WTC11 (cell line): ENCODE data around the gene SP140L.

Source experiments
- CREB1 ChIP-seq: sonication (generic); formaldehyde crosslinking; IDR thresholded peaks from 2 replicates; pipeline ENCODE4 v1.8.0; 2023; ENCODE audit warnings: mild to moderate bottlenecking, missing genetic modification reagents
- ESRRA ChIP-seq: sonication (generic); formaldehyde crosslinking; IDR thresholded peaks from 2 replicates; pipeline ENCODE4 v1.8.1; 2022; ENCODE audit warnings: mild to moderate bottlenecking, missing genetic modification reagents, borderline replicate concordance
- GTF2I ChIP-seq: fragments of 250-450 bp; sonication (Bioruptor Pico); conservative IDR thresholded peaks from 2 replicates; pipeline ENCODE4 v1.4.0; 2021; ENCODE audit warnings: mild to moderate bottlenecking
- ZBTB21 ChIP-seq: sonication (generic); formaldehyde crosslinking; IDR thresholded peaks from 2 replicates; pipeline ENCODE4 v1.8.1; 2023; ENCODE audit warnings: mild to moderate bottlenecking, missing genetic modification reagents, borderline replicate concordance
- TF ChIP-seq, protein P1 (sequence below): sonication (generic); formaldehyde crosslinking; IDR thresholded peaks from 2 replicates; pipeline ENCODE4 v1.8.0; 2022; ENCODE audit warnings: mild to moderate bottlenecking, missing genetic modification reagents
- TF ChIP-seq, protein P2 (sequence below): fragments of 200-600 bp; IDR thresholded peaks from 2 replicates; pipeline ENCODE4 v1.8.0; 2022; ENCODE audit warnings: antibody characterized with exemption
- TF ChIP-seq, protein P3 (sequence below): sonication (generic); formaldehyde crosslinking; IDR thresholded peaks from 2 replicates; pipeline ENCODE4 v1.8.0; 2022; ENCODE audit warnings: mild to moderate bottlenecking, missing genetic modification reagents

DNA sequence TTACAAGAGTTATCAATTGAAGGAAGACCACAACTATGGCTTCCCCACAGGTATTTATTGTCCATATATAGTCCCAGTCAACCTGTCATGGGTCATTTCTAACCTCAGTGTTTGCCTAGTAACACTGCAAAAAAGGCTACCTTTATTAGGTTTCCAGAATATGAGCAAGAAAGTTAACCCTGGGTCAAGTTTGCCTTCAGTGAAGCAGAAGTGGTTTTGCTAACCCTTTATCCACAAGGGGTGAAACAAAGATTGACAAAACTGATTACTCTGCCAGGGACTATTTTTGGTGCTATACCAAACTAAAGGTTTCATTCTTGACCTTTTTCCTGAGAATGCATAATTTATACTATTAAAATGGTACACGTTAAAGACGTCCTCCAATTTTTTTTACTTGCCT, 117.8 kb downstream of the SP140L start:
- TF ChIP-seq, protein P1, sequence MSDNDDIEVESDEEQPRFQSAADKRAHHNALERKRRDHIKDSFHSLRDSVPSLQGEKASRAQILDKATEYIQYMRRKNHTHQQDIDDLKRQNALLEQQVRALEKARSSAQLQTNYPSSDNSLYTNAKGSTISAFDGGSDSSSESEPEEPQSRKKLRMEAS (CRISPR knock-in tag), result no peak
- TF ChIP-seq, protein P2, sequence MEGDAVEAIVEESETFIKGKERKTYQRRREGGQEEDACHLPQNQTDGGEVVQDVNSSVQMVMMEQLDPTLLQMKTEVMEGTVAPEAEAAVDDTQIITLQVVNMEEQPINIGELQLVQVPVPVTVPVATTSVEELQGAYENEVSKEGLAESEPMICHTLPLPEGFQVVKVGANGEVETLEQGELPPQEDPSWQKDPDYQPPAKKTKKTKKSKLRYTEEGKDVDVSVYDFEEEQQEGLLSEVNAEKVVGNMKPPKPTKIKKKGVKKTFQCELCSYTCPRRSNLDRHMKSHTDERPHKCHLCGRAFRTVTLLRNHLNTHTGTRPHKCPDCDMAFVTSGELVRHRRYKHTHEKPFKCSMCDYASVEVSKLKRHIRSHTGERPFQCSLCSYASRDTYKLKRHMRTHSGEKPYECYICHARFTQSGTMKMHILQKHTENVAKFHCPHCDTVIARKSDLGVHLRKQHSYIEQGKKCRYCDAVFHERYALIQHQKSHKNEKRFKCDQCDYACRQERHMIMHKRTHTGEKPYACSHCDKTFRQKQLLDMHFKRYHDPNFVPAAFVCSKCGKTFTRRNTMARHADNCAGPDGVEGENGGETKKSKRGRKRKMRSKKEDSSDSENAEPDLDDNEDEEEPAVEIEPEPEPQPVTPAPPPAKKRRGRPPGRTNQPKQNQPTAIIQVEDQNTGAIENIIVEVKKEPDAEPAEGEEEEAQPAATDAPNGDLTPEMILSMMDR, result no peak
- no peak for TF ChIP-seq ESRRA (CRISPR knock-in tag)
- TF ChIP-seq CREB1, result no peak
- TF ChIP-seq GTF2I (CRISPR knock-in tag), result no peak
- TF ChIP-seq, protein P3, sequence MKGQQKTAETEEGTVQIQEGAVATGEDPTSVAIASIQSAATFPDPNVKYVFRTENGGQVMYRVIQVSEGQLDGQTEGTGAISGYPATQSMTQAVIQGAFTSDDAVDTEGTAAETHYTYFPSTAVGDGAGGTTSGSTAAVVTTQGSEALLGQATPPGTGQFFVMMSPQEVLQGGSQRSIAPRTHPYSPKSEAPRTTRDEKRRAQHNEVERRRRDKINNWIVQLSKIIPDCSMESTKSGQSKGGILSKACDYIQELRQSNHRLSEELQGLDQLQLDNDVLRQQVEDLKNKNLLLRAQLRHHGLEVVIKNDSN (CRISPR knock-in tag), result no peak
- no peak for TF ChIP-seq ZBTB21 (CRISPR knock-in tag)
